IMR-90 (cell line): Measurements from ENCODE around the gene PIK3CG. TPM values are rescaled to one million over a fixed set of nuclear protein-coding genes. Genes with fewer than 3 reads are reported as not detected.
"Not testable (repeated sequence)": the region's sequence is repeated elsewhere in the genome, so short reads cannot be mapped to it uniquely, and the experiment has no call there.

Experiments
- ATAC-seq: fragments of 200-7000 bp; cut with Tn5 transposase; 2 replicates; pipeline ENCODE4 v1.9.1; 2020; ENCODE audit warnings: low read depth, mild to moderate bottlenecking, moderate library complexity
- BruUV-seq: library from RNA; stranded (reverse); fragments of 400-500 nt; replicated peaks from 2 replicates; lab custom pipeline; 2021; lab: Mats Ljungman, UMichigan
- CTCF ChIA-PET: fragments of 300-600 bp; formaldehyde crosslinking; extraction: SDS; loops from one replicate; lab custom pipeline; 2021; ENCODE audit warnings: antibody characterized with exemption; lab: Yijun Ruan, JAX
- POLR2A ChIA-PET: fragments of 300-600 bp; sonication (Branson Sonifier 250); formaldehyde crosslinking; loops from one replicate; lab custom pipeline; 2022; ENCODE audit warnings: antibody characterized with exemption; ENCODE audit not compliant: unreplicated experiment; lab: Charles Lee
- DNase-seq: peaks from one replicate; pipeline ENCODE4 v3.0.0; 2013
- H2AFZ ChIP-seq: replicated peaks from 2 replicates; pipeline ENCODE3; 2013; ENCODE audit warnings: low read length, mild to moderate bottlenecking; ENCODE audit not compliant: poor library complexity
- H2AK5ac ChIP-seq: 2 replicates; pipeline ENCODE4 v1.6.1; 2013; ENCODE audit warnings: low read depth, low read length, inconsistent platforms
- H2AK9ac ChIP-seq: replicated peaks from 2 replicates; pipeline ENCODE3; 2013; ENCODE audit warnings: mild to moderate bottlenecking, low read depth, low read length, moderate library complexity; ENCODE audit not compliant: poor library complexity
- H2BK120ac ChIP-seq: 2 replicates; pipeline ENCODE4 v1.6.1; 2013; ENCODE audit warnings: low read depth, low read length, inconsistent platforms
- H2BK15ac ChIP-seq: 3 replicates; pipeline ENCODE4 v1.6.1; 2013; ENCODE audit warnings: low read depth, low read length, inconsistent platforms
- H2BK20ac ChIP-seq: 2 replicates; pipeline ENCODE4 v1.6.1; 2013; ENCODE audit warnings: low read depth, mild to moderate bottlenecking, inconsistent platforms, low read length, moderate library complexity
- H2BK5ac ChIP-seq: 2 replicates; pipeline ENCODE4 v1.6.1; 2013; ENCODE audit warnings: mild to moderate bottlenecking, low read depth, low read length, inconsistent platforms; ENCODE audit not compliant: poor library complexity, severe bottlenecking
- H3K14ac ChIP-seq: replicated peaks from 2 replicates; pipeline ENCODE4 v1.6.1; 2013; ENCODE audit warnings: low read depth, low read length, inconsistent platforms
- H3K18ac ChIP-seq: 2 replicates; pipeline ENCODE4 v1.6.1; 2013; ENCODE audit warnings: low read depth, low read length, control low read depth
- H3K23ac ChIP-seq: 2 replicates; pipeline ENCODE4 v1.6.1; 2013; ENCODE audit warnings: low read depth, low read length, inconsistent platforms
- H3K27ac ChIP-seq: 2 replicates; pipeline ENCODE4 v1.5.1; 2013; ENCODE audit warnings: mild to moderate bottlenecking, control low read depth, low read length; ENCODE audit not compliant: insufficient read depth
- H3K27me3 ChIP-seq: 2 replicates; pipeline ENCODE4 v1.6.1; 2013; ENCODE audit warnings: low read length; ENCODE audit not compliant: control insufficient read depth, insufficient read depth
- H3K36me3 ChIP-seq: 2 replicates; pipeline ENCODE4 v1.6.1; 2013; ENCODE audit warnings: low read length, mixed read lengths; ENCODE audit not compliant: control insufficient read depth, insufficient read depth
- H3K4ac ChIP-seq: 2 replicates; pipeline ENCODE4 v1.6.1; 2013; ENCODE audit warnings: low read depth, low read length, inconsistent platforms
- H3K4me1 ChIP-seq: 2 replicates; pipeline ENCODE4 v1.6.1; 2013; ENCODE audit warnings: low read length, mixed read lengths; ENCODE audit not compliant: control insufficient read depth, insufficient read depth
- H3K4me2 ChIP-seq: 2 replicates; pipeline ENCODE4 v1.6.1; 2013; ENCODE audit warnings: low read depth, mild to moderate bottlenecking, control low read depth, low read length, moderate library complexity
- H3K4me3 ChIP-seq: 2 replicates; pipeline ENCODE4 v1.5.1; 2013; ENCODE audit warnings: low read depth, mild to moderate bottlenecking, control low read depth, low read length, moderate library complexity; ENCODE audit not compliant: insufficient read depth
- H3K56ac ChIP-seq: 2 replicates; pipeline ENCODE4 v1.6.1; 2013; ENCODE audit warnings: low read length, inconsistent platforms; ENCODE audit not compliant: insufficient read depth; ENCODE audit errors: extremely low read depth
- H3K79me1 ChIP-seq, 2 experiments: 2 replicates each; pipeline ENCODE4 v1.6.1; 2013; ENCODE audit warnings: low read length in 2 of 2, inconsistent platforms in 1 of 2, low read depth in 1 of 2
- H3K9ac ChIP-seq: 2 replicates; pipeline ENCODE4 v1.6.1; 2013; ENCODE audit warnings: low read depth, low read length, control low read depth
- H3K9me1 ChIP-seq: 2 replicates; pipeline ENCODE4 v1.6.1; 2013; ENCODE audit warnings: low read length, inconsistent platforms; ENCODE audit not compliant: insufficient read depth
- H3K9me3 ChIP-seq: 2 replicates; pipeline ENCODE4 v1.6.1; 2013; ENCODE audit warnings: low read length; ENCODE audit not compliant: control insufficient read depth, insufficient read depth
- H4K20me1 ChIP-seq: 2 replicates; pipeline ENCODE4 v1.6.1; 2013; ENCODE audit warnings: low read length, inconsistent platforms; ENCODE audit not compliant: insufficient read depth
- H4K5ac ChIP-seq: 2 replicates; pipeline ENCODE4 v1.6.1; 2013; ENCODE audit warnings: mild to moderate bottlenecking, low read depth, low read length, control low read depth
- H4K8ac ChIP-seq, 2 experiments: 2 replicates each; pipeline ENCODE4 v1.6.1; 2013; ENCODE audit warnings: low read depth in 2 of 2, low read length in 2 of 2, control low read depth in 1 of 2, inconsistent platforms in 1 of 2
- H4K91ac ChIP-seq: 2 replicates; pipeline ENCODE4 v1.6.1; 2013; ENCODE audit warnings: low read depth, low read length, inconsistent platforms; ENCODE audit not compliant: insufficient read depth
- WGBS, 2 experiments: methylation state at CpG; one replicate each; pipeline versions ENCODE4 v1.1.5 to v1.1.7; 2013; ENCODE audit warnings: missing lambda C conversion rate in 2 of 2; ENCODE audit not compliant: insufficient read length in 1 of 2; ENCODE audit errors: extremely low coverage in 2 of 2; 5-methylcytosine and 5-hydroxymethylcytosine counted together
- dilution Hi-C: fragments of 300-500 bp; cut with HindIII; formaldehyde crosslinking; loops from one replicate; pipeline ENCODE4 v1.14.3; 2018; ENCODE audit warnings: low sequenced_read_pairs; ENCODE audit not compliant: unreplicated experiment
- in situ Hi-C: fragments of 300-500 bp; cut with MboI; formaldehyde crosslinking; loops from 3 replicates; pipeline ENCODE4 v1.14.3; 2019; ENCODE audit warnings: low sequenced_read_pairs, inconsistent platforms, mixed read lengths
- intact Hi-C: fragments of 100-400 bp; cut with micrococcal nuclease; formaldehyde crosslinking; loops from 2 replicates; pipeline ENCODE4 v1.10.0; 2022
- polyA plus RNA-seq, 3 experiments: library from polyadenylated mRNA; depleted of rRNA; stranded (reverse); fragments of >200 nt; gene quantifications; 2 replicates each; pipeline ENCODE4 v1.2.3, GENCODE V29; 2012; ENCODE audit warnings: low replicate concordance in 1 of 3
- total RNA-seq: library from RNA; depleted of rRNA; stranded (reverse); fragments of >200 nt; gene quantifications from 2 replicates; pipeline ENCODE4 v1.2.3, GENCODE V29; 2012; rRNA removed

Gene PIK3CG
- total and polyA plus RNA-seq, 2 of the 4 experiments (the other 2 are of a cell fraction) = under 0.01 TPM; not detected in 1

DNA sequence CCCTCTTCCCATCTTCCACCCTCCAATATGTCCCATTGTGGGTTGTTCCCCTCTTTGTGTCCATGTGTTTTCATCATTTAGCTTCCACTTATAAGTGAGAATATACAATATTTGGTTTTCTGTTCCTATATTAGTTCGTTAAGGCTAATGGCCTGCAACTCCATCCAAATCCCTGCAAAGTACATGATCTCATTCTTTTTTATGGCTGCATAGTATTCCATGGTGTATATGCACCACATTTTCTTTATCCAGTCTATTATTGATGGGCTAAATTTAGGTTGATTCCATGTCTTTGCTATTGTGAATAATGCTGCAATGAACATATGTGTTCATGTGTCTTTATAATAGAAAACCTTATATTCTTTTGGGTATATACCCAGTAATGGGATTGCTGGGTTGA lies 90.8 kb downstream of the PIK3CG start:
- WGBS, 2 experiments = no CpG with 5 or more reads among the region's 1 CpG
- CTCF ChIA-PET = interaction anchor here (0.6 to 1.0 kb wide), 2 partner anchors 9 to 192 kb away, joined by 3 to 4 read pairs; no protein-coding TSS in a partner anchor

More for the DNA sequence above, 90.8 kb downstream of the PIK3CG start:
- H3K56ac ChIP-seq, H4K20me1 ChIP-seq, H3K18ac ChIP-seq, H3K27ac ChIP-seq, H2AK9ac ChIP-seq, in situ Hi-C loops, ATAC-seq, dilution Hi-C loops, H2BK20ac ChIP-seq, H3K9me3 ChIP-seq, H2BK5ac ChIP-seq, H3K27me3 ChIP-seq, H3K4me1 ChIP-seq, intact Hi-C loops, H3K79me1 ChIP-seq, H4K8ac ChIP-seq, H4K91ac ChIP-seq, DNase-seq, H3K9me1 ChIP-seq, H4K5ac ChIP-seq, H3K4ac ChIP-seq, H2AK5ac ChIP-seq, H2BK120ac ChIP-seq, H3K14ac ChIP-seq, H2AFZ ChIP-seq, H3K36me3 ChIP-seq, H3K9ac ChIP-seq, H3K23ac ChIP-seq, BruUV-seq, H3K4me2 ChIP-seq, H2BK15ac ChIP-seq, H3K4me3 ChIP-seq: not testable (repeated sequence)
- POLR2A ChIA-PET = interaction anchor here (0.5 kb wide), 1 partner anchor 70 kb away, joined by 4 read pairs; no protein-coding TSS in a partner anchor

Other genes with a start within 250 kb of the PIK3CG start
- 19.2 and 20.6 TPM in 2 replicates for gene CCDC71L, start 204.1 kb upstream of the PIK3CG start, total RNA-seq
- 19.7 and 23.8 TPM in 2 replicates for gene CCDC71L, start 204.1 kb upstream of the PIK3CG start, polyA plus RNA-seq (2012; rRNA removed)
- 3.0 and 8.1 TPM in 2 replicates for gene PRKAR2B, start 179.4 kb downstream of the PIK3CG start, total RNA-seq
- 2.5 and 3.1 TPM in 2 replicates for gene PRKAR2B, start 179.4 kb downstream of the PIK3CG start, polyA plus RNA-seq (2012; rRNA removed)